GM23248 (cell line): ENCODE measurements around the gene SRSF11.

ENCODE experiments used
- EZH2 ChIP-seq: fragments of 200-600 bp; sonication (generic); IDR thresholded peaks from 2 replicates; pipeline ENCODE4 v1.6.1; 2018; ENCODE audit warnings: antibody characterized with exemption, mild to moderate bottlenecking; ENCODE audit not compliant: insufficient read depth, poor library complexity, severe bottlenecking
- EZH2phosphoT487 ChIP-seq: fragments of 200-600 bp; sonication (generic); IDR thresholded peaks from 2 replicates; pipeline ENCODE4 v1.6.1; 2018; ENCODE audit warnings: antibody characterized with exemption, moderate library complexity, mild to moderate bottlenecking, low read depth; ENCODE audit not compliant: insufficient read depth

DNA sequence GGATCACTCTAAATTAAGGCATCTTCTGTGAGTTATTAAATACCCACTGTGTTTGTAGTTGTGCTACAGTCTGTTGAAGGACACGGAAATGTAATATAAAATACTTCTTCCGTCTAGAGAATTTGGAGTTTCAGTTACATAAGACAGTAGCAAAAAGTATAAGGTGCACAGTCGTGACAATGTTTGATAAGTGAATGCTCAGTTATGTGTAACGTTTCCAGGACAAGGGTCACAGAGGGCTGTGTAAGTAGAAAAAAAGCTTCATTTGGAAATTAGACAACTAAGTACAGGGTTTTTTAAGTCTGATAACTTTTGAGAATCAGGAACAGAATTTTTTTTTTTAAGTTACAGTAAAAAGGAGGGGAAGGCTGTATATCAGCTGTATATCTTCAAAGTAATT, 27.5 kb downstream of the SRSF11 start:
- no peak for TF ChIP-seq EZH2
- no peak for TF ChIP-seq EZH2phosphoT487
